NCI-H1694 (cell line): ENCODE data around the gene EFHB.
"Not testable (repeated sequence)": the region's sequence is repeated elsewhere in the genome, so short reads cannot be mapped to it uniquely, and the experiment has no call there.

Source experiments
- DNase-seq: peaks from one replicate; lab custom pipeline; 2025; lab: John Stamatoyannopoulos, UW

The EFHB gene

DNA sequence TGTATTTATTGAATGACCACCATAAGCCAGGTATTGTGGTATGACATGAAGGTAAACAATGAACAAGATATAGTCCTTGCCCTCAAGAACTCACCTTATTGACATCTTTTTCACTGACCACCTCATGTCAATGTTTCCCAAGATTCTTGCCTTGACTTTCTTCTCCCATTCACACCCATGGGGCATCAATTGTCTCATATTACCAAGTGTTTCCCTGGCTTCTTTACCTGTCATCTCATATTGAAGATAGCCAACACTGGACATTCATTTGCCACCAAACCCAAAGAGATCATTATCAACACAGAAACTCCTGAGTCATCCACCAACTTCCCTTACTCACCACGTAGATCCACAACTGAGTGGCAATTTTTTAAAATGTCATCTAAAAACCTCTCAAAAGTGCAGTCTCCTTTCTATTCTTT lies 2.2 kb downstream of the EFHB start:
- no peak for DNase-seq

DNA sequence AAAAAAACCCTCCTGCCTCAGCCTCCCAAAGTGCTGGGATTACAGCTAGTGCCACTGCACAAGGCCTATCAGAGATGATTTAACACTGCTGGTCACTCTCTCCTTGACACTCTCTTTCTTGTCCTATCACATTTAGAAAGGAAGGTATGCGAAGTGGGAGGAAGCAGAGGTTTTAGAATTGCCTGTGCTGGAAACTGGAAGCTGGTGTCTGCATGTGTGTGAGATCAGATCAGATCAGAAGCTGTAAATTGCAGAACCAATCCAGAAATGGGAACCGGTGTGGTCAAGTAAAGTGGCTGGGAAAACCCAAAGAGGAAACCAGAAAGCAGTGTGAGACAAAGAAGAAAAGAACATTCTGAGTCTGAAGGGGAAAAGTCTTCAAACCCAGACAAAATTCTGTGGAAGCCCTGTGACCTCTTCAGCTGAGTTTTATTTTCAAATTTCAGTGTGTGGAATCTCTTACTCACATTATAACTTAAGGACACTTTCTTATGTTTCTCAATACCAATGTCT lies 2.8 kb downstream of the EFHB start:
- no peak for DNase-seq

DNA sequence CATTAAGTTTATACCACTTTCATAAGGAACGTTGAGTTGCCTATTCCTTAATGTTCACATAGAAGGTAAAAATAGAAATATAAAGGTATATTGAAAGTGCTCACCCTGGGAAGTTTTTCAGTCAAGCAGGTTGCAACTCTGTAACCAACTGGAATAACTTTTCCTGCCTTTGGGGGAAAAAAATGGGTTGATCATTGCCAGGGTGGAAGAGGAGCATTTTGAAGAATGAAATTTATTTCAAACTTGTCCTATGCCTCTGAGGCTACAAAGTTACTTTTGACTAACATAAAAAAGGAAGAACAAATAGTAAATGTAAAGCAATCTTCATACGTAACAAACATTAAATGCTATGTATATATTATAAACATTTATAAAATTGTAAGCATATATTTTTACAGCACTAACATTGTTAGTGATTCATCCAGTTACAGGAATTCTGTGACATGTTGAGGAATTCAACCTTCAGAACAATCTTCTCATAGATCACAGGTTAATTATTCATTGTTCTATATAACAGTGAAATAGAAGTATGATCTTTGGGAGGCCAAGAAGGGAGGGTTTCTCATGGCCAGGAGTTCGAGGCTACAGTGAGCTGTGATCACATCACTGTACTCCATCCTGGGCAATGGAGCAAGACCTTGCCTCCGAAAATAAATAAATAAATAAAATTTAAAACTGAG lies 13.5 kb downstream of the EFHB start:
- no peak for DNase-seq

DNA sequence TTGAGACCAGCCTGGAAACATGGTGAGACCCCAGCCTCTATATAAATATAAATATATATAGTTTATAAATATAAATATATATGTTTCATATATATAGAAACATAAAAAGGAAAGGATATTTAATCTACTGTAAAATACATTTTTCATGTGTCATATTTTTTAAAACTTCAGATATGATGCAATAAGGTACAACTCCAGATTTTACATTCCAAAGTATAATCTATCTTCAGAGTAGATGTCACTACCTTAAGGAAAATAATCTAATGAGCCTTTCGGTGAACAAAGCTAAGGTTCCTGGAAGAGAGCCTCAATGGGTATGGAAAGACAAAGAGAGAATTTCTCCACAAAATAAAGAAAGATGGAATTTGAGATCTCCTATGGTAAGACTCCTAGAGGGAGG lies 16.9 kb downstream of the EFHB start:
- DNase-seq, result no peak

DNA sequence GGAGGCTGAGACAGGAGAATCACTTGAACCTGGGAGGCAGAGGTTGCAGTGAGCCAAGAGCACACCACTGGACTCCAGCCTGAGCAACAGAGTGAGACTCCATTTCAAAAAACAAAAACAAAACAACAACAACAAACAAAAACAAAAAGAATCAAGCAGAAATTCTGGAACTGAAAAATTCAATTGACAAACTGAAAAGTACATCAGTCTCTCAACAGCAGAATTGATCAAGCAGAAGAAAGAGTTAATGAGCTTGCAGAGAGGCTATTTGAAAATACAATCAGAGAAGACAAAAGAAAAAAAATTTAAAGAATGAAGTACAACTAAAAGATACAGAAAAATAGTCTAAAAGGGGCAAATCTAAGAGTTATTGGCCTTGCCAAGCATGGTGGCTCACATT lies 22.6 kb downstream of the EFHB start:
- no peak for DNase-seq

DNA sequence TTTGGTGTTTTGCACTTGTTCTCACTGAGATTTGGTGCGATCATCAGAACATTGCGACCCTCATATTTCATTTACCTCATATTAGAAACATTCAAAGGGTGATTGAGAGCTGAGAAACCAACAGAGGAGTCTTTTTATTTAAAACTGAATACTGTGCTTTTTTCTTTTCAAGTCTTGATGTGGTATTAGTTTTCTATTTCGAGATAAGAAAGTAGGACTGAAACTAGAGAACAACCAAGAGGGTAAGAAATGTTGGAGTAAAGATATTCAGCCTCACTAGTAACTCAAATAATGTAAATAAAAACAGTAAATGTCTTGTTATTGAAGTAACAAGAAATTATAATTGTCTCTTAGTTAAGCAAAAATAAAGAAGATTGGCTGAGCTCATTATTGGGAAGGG lies 26.5 kb downstream of the EFHB start:
- no peak for DNase-seq

DNA sequence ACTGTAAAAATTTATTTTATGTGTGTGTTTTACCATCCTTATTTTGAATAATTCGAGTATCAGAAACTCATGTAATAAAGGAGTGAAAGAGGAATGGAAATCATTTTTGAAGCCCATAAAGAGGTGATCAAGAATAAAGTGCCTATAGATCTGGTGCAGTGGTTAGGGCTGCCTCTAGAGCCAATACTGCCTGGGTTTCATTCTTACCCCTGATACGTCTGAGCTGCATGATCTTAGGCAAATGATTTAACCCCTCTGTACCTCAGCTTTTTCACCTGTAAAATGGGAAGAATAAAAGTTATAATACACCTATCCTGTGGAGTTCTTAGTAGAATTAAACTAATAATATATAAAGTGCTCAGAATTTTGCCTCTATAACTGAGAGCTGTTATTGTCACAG lies 30.4 kb downstream of the EFHB start:
- no peak for DNase-seq

DNA sequence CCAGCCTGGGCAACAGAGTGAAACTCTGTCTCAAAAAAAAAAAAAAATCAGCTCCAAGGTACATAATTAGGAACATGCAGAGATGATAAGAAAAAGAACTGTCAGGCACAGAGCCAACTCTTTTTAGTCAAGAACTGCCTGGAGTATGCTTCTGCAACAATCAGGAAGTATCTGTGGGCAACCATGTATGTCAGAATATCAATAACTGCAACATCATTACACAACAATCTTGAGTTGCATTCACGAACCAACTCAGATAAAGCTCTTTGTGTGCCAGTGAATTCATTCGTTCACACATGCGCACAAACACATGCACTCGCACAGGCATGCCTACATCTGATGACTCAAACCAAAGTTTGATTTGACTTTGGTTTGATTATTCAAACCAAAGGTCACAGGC lies 32.1 kb downstream of the EFHB start:
- no peak for DNase-seq

DNA sequence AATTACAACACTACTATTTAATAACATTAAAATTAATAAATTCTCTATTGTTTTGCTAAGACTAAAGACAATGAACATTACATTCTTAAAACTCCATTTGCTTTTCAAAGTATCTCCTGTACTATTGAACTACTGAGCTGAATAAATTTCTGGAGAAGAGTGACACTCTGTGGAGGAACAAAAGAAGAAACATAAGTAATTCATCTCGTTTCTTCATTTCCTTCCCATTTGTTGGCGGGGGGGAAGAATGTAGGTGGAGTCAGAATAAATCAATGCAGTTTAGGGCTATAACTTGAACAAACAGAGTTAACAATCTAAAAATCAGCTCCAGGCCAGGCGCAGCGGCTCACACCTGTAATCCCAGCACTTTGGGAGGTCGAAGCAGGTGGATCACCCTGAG lies 32.7 kb downstream of the EFHB start:
- no peak for DNase-seq

DNA sequence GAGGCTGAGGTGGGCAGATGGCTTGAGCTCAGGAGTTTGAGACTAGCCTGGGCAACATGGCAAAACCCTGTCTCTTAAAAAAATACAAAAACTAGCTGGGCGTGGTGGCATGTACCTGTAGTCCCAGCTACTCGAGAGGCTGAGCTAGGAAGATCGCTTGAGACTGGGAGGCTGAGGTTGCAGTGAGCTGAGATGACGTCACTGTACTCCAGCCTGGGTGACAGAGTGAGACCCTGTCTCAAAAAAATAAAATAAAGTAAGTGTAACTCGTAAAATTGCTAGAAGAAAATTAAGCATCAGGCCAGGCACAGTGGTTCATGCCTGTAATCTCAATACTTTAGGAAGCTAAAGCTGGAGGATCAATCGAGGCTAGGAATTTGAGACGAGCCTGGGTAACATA lies 34.2 kb downstream of the EFHB start:
- DNase-seq, result not testable (repeated sequence)

DNA sequence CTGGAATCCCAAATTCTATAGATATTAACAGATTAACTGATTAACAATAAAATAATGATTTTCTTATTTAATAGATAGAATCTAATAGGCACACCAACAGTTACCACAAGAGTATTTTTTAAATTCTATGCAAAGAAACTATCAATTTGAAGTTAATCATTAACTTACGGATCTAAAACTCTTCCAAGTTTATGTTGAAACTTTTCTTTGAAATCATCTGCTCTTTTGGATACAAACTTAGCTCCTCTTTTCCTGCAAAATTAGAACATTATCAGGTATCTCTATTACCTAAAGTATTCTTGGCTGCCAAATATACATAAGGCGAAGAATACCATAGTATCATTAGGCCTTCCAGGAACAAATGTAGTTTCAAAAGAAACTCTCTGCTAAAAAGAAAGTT lies 34.8 kb downstream of the EFHB start:
- no peak for DNase-seq

DNA sequence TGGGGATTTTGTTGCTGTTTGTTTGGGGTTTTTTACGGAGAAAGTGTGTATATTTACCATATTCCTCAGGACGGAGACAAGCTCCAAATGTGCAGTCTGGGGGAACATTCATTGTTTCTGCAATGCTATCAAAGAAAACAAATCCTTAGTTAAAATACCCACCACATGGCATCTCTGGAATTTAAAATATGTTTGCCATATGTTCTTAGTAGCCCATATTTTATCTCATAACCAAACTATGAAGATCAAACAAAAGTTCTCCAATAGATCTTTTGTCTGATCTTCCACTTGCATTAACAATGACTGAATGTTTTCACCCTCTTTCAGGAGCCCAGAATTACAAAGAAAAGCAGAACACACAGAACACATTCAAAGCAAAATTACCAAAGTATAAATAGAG lies 35.3 kb downstream of the EFHB start:
- DNase-seq, result no peak

DNA sequence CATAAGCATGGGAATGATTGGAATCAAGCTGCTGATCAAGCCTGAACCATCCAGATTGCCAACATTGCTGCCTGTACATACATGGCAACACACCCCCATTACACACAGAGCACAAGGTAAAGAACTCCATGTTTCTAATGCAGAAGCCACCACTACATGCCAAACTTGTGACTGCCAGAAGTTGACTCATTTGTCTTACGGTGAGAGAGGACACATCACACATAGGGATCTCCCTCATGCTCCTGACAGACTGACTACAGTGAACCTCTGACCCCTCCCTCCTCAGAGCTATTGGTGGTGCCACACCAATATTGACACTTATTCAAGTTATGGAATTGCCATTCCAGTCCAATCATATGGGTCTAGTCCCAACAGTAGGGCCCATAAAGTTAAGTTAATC lies 42.3 kb downstream of the EFHB start:
- DNase-seq, result no peak

DNA sequence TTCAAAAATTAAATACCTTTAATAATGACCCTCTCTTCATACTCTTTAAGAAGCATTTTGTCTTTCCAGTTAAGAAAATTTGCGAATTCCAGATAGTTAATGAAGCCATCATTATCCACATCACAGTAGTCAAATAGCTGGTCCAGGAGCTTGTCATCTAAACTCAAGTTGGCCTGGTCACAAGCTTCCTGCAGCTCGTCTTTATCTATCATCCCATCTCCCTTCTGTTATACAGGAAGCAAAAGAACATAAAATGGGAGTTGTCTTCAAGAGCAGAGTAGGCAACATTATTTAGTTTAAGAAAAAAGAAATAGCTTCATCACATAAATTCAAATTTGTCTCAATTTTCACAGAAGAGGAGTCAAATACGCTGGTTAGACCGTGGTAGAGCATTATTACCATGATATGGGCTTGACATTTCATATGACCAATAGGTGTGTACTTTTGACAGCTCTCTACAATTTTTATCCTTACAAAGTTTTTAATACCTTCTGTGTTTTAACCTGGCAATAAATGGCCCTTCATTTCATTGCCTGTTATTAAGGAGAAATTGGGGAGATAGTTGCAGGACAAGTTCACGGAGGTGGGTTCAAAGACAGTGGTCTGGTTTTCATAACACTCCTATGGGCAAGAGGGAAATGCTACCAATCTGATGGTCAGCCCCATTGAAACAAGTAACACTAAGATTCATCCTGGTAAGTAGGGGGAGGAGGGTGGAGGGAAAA lies 45.4 kb downstream of the EFHB start:
- no peak for DNase-seq

DNA sequence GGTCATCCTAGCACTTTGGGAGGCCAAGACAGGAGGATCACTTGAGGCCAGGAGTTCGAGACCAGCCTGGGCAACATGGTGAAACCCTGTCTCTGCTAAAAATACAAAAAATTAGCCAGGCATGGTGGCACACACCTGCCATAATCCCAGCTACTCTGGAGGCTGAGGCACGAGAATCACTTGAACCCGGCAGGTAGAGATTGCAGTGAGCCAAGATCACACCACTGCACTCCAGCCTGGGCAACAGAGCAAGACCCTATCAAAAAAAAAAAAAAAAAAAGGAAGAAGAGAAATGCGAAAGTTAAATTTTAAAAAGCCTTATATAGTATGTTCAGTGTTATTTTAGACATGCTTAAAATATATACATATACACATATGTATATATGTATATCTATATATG lies 46.9 kb downstream of the EFHB start:
- DNase-seq, result not testable (repeated sequence)

DNA sequence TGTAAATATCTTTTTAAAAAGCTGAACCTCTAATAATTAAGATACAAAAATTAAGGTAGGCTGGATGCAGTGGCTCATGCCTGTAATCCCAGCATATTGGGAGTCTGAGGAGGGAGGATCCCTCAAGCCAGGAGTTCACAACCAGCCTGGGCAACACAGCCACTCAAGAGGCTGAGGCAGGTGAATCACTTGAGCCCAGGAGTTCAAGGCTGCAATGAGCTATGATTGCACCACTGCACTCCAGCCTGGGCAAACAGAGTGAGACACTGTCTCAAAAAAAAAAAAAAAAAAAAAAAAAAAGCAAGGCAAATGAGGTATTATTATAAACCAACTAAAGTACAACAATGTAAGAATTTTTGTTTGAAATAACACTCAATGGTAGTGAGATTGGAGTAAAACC lies 47.6 kb downstream of the EFHB start:
- DNase-seq, result no peak

DNA sequence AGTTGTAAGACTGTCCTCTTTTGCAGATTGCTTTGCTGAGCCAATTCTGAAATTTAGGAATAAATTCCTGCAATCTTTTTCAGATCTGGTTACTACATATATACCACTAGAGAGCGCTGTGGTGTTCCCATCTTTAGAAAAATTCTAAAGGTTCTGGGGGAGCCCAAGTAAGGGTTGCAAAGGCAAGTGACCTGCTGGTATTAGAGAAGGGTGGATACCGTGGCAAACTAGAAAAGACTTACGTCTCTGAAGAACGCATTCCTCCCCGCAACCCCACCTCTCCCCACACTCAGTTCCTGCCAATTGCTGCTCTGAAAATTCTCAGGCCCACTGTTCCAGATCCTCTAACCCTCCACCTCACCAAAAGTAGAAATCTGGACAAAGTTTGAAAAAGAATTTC lies 48.5 kb downstream of the EFHB start:
- no peak for DNase-seq

DNA sequence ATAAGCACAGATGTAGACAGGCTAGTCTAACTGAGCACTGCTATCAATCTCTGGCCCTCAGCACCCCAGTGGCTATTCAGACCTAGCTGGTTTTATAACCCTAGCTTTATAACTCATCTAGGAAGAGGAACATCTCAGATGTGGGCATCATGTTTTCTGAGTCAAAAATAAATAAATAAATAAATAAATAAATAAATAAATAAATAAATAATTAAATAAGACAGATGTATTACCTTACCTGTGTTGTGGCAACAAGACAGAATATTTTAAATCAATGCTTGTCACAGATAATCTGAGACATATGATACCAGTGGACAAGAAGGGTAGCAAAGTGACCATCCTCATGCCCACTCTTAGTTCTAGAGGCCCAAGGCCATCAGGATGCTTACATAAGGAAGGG lies 52.2 kb downstream of the EFHB start:
- DNase-seq, result no peak

DNA sequence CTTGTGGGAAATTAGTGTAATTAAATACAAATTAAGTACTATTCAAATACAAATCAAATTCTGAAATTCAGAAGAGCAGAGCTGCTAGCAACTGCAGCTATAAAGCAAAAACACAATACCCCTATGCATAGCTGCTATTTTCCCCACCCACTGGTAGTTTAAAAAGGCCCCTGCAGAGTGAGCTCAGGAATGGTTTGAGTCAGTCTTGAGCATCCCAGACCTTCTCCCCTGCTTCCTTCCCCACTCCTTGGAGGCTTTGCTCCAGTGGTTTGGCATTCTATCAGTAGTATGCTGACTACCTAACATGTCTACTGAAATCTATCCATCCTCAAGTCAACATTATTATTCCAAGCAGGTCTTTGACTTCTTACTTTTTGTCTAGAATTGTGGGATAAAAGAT lies 53.0 kb downstream of the EFHB start:
- DNase-seq, result no peak

DNA sequence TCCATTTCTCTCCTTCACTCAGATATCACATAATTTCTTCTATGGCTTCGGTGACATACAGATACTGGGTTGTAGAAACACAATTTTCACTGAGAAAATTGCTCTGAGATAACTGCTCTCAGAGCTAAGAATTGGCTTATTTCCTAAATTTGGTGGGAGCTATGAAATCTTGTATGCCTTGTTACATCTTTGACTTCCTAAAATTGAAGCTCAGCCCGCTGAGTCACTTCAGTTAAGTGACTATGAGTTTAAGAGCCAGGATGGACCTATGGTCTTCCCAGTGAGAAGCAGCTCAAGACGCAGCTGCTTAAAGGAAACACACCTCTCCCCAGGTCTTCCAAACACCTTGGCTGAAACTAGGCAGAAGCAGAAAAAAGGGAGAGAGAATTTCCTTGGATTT lies 56.4 kb downstream of the EFHB start:
- DNase-seq, result no peak

DNA sequence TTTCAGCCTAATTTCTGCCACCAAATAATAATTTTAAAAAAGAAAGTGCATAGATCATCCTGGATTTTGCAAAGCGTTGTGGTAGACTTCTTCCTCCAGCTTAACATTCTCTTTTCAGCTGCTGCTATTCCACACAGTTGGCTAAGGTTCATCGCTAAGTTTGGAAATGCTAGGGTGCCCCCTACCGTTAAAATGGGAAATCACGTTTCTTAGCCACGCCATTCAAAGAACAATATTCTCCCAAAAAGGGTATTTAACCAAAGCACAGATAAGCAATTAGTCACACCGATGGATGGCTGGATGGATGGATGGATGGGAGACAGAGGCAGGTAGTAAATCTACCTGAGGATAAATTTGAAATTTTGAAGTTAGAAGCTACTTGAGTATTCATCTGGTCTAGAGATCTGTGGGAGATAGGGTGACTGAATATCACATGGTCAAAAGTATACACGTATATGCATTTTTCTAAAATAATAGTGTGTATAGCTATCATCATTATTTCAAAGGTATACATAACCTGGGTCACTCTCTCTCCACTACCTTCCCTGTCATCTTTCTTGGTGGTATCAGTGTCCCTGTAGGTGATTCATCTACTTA lies 67.2 kb downstream of the EFHB start:
- peak; percentile 32 for DNase-seq

DNA sequence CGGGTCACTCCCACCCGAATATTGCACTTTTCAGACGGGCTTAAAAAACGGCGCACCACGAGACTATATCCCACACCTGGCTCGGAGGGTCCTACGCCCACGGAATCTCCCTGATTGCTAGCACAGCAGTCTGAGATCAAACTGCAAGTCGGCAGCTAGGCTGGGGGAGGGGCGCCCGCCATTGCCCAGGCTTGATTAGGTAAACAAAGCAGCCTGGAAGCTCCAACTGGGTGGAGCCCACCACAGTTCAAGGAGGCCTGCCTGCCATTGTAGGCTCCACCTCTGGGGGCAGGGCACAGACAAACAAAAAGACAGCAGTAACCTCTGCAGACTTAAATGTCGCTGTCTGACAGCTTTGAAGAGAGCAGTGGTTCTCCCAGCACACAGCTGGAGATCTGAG lies 78.7 kb downstream of the EFHB start:
- DNase-seq, result not testable (repeated sequence)

DNA sequence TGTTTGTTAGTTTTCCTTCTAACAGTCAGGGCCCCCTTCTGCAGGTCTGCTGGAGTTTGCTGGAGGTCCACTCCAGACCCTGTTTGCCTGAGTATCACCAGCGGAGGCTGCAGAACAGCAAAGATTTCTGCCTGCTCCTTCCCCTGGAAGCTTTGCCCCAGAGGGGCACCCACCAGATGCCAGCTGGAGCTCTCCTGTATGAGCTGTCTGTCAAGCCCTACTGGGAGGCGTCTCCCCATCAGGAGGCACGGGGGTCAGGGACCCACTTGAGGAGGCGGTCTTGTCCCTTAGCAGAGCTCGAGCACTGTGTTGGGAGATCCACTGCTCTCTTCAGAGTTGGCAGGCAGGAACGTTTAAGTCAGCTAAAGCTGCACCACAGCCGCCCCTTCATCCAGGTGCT lies 87.4 kb downstream of the EFHB start:
- DNase-seq, result not testable (repeated sequence)
